Measurements from ENCODE around the gene DPM1.
"Not testable (repeated sequence)": the region's sequence is repeated elsewhere in the genome, so short reads cannot be mapped to it uniquely, and the experiment has no call there.

DPM1 gene

GRCh38 chr20:50978533-50978932 lies 20.2 kb upstream of the DPM1 start:
- DNase-seq (ENCODE audit: low read depth) = not testable (repeated sequence)

- no peak for DNase-seq (ENCODE audit: low read depth)
These were observed 19.0 kb upstream of the DPM1 start for GRCh38 chr20:50977066-50978021.

- no peak for DNase-seq (ENCODE audit: low read depth)
These were observed 17.5 kb upstream of the DPM1 start for GRCh38 chr20:50975701-50976330.

GRCh38 chr20:50969912-50970311 lies 11.6 kb upstream of the DPM1 start:
- no peak for DNase-seq (ENCODE audit: low read depth)

GRCh38 chr20:50969435-50969834 lies 11.1 kb upstream of the DPM1 start:
- no peak for DNase-seq (ENCODE audit: low read depth)

- no peak for DNase-seq (ENCODE audit: low read depth)
These were observed 10.0 kb upstream of the DPM1 start for GRCh38 chr20:50968289-50968688.

GRCh38 chr20:50967586-50967985 lies 9.3 kb upstream of the DPM1 start:
- DNase-seq (ENCODE audit: low read depth) = no peak

- no peak for DNase-seq (ENCODE audit: low read depth)
These were observed 1.3 kb upstream of the DPM1 start for GRCh38 chr20:50959543-50960126.

GRCh38 chr20:50958615-50959542 lies 547 bp upstream of the DPM1 start, which contains the start of gene MOCS3:
MOCS3 (plus strand) TSS chr20:50958818; CDS start chr20:50958843, 25 bp downstream.
- DNase-seq (ENCODE audit: low read depth) = peak; percentile 77

- DNase-seq (ENCODE audit: low read depth) = no peak
These were observed 1.1 kb downstream of the DPM1 start for GRCh38 chr20:50957276-50957675.

GRCh38 chr20:50953821-50954220 lies 4.5 kb downstream of the DPM1 start:
- DNase-seq (ENCODE audit: low read depth) = no peak

GRCh38 chr20:50953196-50953595 lies 5.1 kb downstream of the DPM1 start:
- DNase-seq (ENCODE audit: low read depth) = no peak

GRCh38 chr20:50948132-50948785 lies 10.1 kb downstream of the DPM1 start:
- DNase-seq (ENCODE audit: low read depth) = no peak

GRCh38 chr20:50943069-50943468 lies 15.3 kb downstream of the DPM1 start:
- no peak for DNase-seq (ENCODE audit: low read depth)

GRCh38 chr20:50933589-50933988 lies 24.7 kb downstream of the DPM1 start:
- DNase-seq (ENCODE audit: low read depth) = no peak

GRCh38 chr20:50932691-50933280 lies 25.5 kb downstream of the DPM1 start:
- no peak for DNase-seq (ENCODE audit: low read depth)

- no peak for DNase-seq (ENCODE audit: low read depth)
These were observed 26.3 kb downstream of the DPM1 start for GRCh38 chr20:50932016-50932485.

- DNase-seq (ENCODE audit: low read depth) = peak; percentile 80
These were observed 26.9 kb downstream of the DPM1 start, which contains the start of gene ADNP for GRCh38 chr20:50931306-50932015. ADNP (minus strand) TSS chr20:50931437; CDS start chr20:50903996, 27,441 bp downstream.

GRCh38 chr20:50930976-50931305 lies 27.4 kb downstream of the DPM1 start:
- no peak for DNase-seq (ENCODE audit: low read depth)
